Ishikawa (cell line): ENCODE measurements around the gene ERVV-1.

Experiments used
- CEBPB ChIP-seq: IDR thresholded peaks from 2 replicates; pipeline ENCODE4 v1.6.1; 2012
- CREB1 ChIP-seq: IDR thresholded peaks from 2 replicates; pipeline ENCODE4 v1.6.1; 2012; ENCODE audit warnings: low read depth
- EGR1 ChIP-seq: IDR thresholded peaks from 2 replicates; pipeline ENCODE4 v1.6.1; 2012
- EP300 ChIP-seq: IDR thresholded peaks from 2 replicates; pipeline ENCODE4 v1.6.1; 2012; ENCODE audit warnings: borderline replicate concordance
- FOXM1 ChIP-seq: IDR thresholded peaks from 2 replicates; pipeline ENCODE4 v1.6.1; 2012; ENCODE audit warnings: low read depth, borderline replicate concordance
- MAX ChIP-seq: IDR thresholded peaks from 2 replicates; pipeline ENCODE4 v1.6.1; 2012
- NFIC ChIP-seq: IDR thresholded peaks from 2 replicates; pipeline ENCODE4 v1.6.1; 2012
- RAD21 ChIP-seq: IDR thresholded peaks from 2 replicates; pipeline ENCODE4 v1.6.1; 2012; ENCODE audit warnings: low read depth
- REST ChIP-seq: IDR thresholded peaks from 2 replicates; pipeline ENCODE4 v1.6.1; 2012; ENCODE audit warnings: low read depth, mild to moderate bottlenecking
- TAF1 ChIP-seq: IDR thresholded peaks from 2 replicates; pipeline ENCODE4 v1.6.1; 2012; ENCODE audit warnings: low read depth, mild to moderate bottlenecking
- TCF12 ChIP-seq: IDR thresholded peaks from 2 replicates; pipeline ENCODE4 v1.6.1; 2012; ENCODE audit warnings: low read depth
- TEAD4 ChIP-seq: IDR thresholded peaks from 2 replicates; pipeline ENCODE4 v1.6.1; 2012
- USF1 ChIP-seq: IDR thresholded peaks from 2 replicates; pipeline ENCODE4 v1.6.1; 2012
- YY1 ChIP-seq: IDR thresholded peaks from 2 replicates; pipeline ENCODE4 v1.6.1; 2012; ENCODE audit warnings: low read depth
- ZBTB7A ChIP-seq: IDR thresholded peaks from 2 replicates; pipeline ENCODE4 v1.6.1; 2012; ENCODE audit warnings: low read depth

The ERVV-1 gene

GRCh38 chr19:53034948-53035675 lies 21.4 kb downstream of the ERVV-1 start:
- TF ChIP-seq USF1 (no peak), TEAD4 (no peak), MAX (no peak), CREB1 (no peak), CEBPB (no peak), TAF1 (no peak), REST (no peak), EGR1 (no peak), NFIC (no peak)

GRCh38 chr19:53037101-53038097 lies 23.7 kb downstream of the ERVV-1 start:
- TF ChIP-seq RAD21 (no peak), CEBPB (no peak)

- TF ChIP-seq EP300 (no peak), EGR1 (no peak), CEBPB (no peak), ZBTB7A (no peak), TCF12 (no peak), USF1 (no peak), YY1 (no peak), CREB1 (no peak), TEAD4 (no peak), MAX (no peak), TAF1 (no peak), REST (no peak), FOXM1 (no peak)
Measured at GRCh38 chr19:53041366-53041765, 27.6 kb downstream of the ERVV-1 start.

- no peak for TF ChIP-seq EGR1
Measured at GRCh38 chr19:53045536-53045935, 31.8 kb downstream of the ERVV-1 start.

GRCh38 chr19:53047379-53047778 lies 33.7 kb downstream of the ERVV-1 start:
- no peak for TF ChIP-seq FOXM1
- TF ChIP-seq TCF12, result no peak
- no peak for TF ChIP-seq EGR1
- TF ChIP-seq MAX, result no peak
- no peak for TF ChIP-seq ZBTB7A
- TF ChIP-seq USF1, result no peak
- no peak for TF ChIP-seq NFIC
- TF ChIP-seq EP300, result no peak
- TF ChIP-seq REST, result no peak
- no peak for TF ChIP-seq TAF1
- TF ChIP-seq RAD21, result no peak
